SH-SY5Y (cell line): ENCODE results near the gene EDDM3A.

ENCODE experiments used
- GATA2 ChIP-seq: IDR thresholded peaks from 2 replicates; pipeline ENCODE4 v1.6.1; 2011; ENCODE audit warnings: mild to moderate bottlenecking, low read depth, low read length
- GATA3 ChIP-seq: IDR thresholded peaks from 2 replicates; pipeline ENCODE4 v1.6.1; 2011; ENCODE audit warnings: low read depth, mild to moderate bottlenecking, low read length, moderate library complexity

GRCh38 chr14:20723488-20723887 lies 22.2 kb upstream of the EDDM3A start:
- TF ChIP-seq GATA3, result no peak
- TF ChIP-seq GATA2, result no peak
